Ascending aorta (tissue), 2 donors: Measurements from ENCODE around the gene SERPINB1. TPM values are rescaled to one million over a fixed set of nuclear protein-coding genes. Genes with fewer than 3 reads are reported as not detected.

ENCODE experiments used
- DNase-seq, 2 donors: peaks; one replicate each; pipeline ENCODE4 v3.0.0-alpha.2; 2019; ENCODE audit warnings: low spot score in 2 of 2
- H3K27ac ChIP-seq, 2 donors: fragments of 200-600 bp; sonication (generic); one replicate each; pipeline ENCODE4 v1.5.1; 2016 to 2017; ENCODE audit warnings: mild to moderate bottlenecking in 1 of 2
- H3K27me3 ChIP-seq: fragments of 200-600 bp; sonication (generic); one replicate; pipeline ENCODE4 v1.5.1; 2017
- H3K36me3 ChIP-seq, 2 donors: fragments of 200-600 bp; sonication (generic); one replicate each; pipeline ENCODE4 v1.5.1; 2016
- H3K4me1 ChIP-seq, 2 donors: fragments of 200-600 bp; sonication (generic); one replicate each; pipeline ENCODE4 v1.5.1; 2016 to 2017; ENCODE audit warnings: mild to moderate bottlenecking in 1 of 2
- H3K4me3 ChIP-seq, 2 donors: fragments of 200-600 bp; sonication (generic); one replicate each; pipeline ENCODE4 v1.5.1; 2016 to 2017; ENCODE audit warnings: mild to moderate bottlenecking in 1 of 2
- H3K9me3 ChIP-seq, 2 donors: fragments of 200-600 bp; sonication (generic); one replicate each; pipeline ENCODE4 v1.5.1; 2016
- intact Hi-C: fragments of 100-400 bp; cut with DNase I; formaldehyde crosslinking; loops from one replicate; pipeline ENCODE4 v1.15.1; 2023
- total RNA-seq: library from RNA; depleted of rRNA; stranded (reverse); fragments of >200 nt; gene quantifications from one replicate; pipeline ENCODE4 v1.1.0, GENCODE V29; 2016
- TF ChIP-seq, protein P1 (sequence below), 3 experiments: fragments of 200-600 bp in 2 of 3; fragments of 450-650 bp in 1 of 3; sonication (generic) in 2 of 3; IDR thresholded peaks; one replicate each; pipeline ENCODE4 v1.5.1; 2016 to 2019; ENCODE audit warnings: antibody characterized with exemption in 3 of 3, mild to moderate bottlenecking in 1 of 3, moderate library complexity in 1 of 3

Gene SERPINB1
- 14.0 TPM for total RNA-seq

DNA sequence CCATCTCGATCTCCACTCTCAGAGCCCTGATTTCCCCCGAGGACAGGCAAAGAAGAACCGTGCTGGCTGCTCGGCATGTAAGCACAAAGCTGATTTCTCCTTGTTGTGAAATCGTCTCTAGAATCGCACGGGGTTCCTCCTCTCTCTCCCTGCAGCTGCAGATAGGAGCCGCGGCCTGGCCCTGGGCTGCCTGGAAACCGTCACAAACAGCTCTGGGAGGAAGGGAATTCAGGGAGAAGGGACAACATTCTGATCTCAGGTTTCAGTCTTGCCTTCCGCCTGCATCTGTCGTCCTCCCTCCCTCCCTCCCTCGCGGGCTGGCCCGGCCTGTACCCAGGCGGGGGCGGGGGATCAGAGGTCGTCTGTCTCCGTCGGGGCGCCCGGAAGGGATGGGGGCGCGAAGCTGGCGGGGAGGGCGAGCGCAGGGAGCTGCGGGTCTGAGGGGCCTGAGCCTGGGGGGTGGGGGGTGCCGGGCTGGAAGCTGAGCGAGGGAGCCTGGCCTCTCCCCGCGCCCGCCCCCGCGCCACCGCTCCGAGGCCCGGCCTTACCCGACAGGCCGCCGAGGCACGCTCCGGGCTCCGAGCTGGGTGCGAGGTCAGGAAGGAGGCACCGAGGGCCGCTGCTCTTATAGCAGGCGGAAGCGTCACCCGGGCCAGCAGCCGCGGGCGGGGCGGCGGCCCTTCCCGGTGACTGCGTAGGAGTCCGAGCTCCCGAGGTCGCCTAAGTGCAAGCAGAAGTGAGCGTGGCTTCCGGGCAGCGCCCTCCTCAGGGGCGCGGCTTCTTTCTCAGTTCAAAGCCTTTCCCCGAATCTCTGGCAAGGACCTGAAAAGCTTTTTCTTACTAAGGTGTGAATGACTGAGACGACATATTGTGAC lies at the start of gene SERPINB1:
SERPINB1 (minus strand) TSS at position 600 of the 875 bp plus-strand sequence. CDS start 1,277 bp downstream, outside the sequence.
- peak; percentile 75 to 97 for DNase-seq
- intact Hi-C loops = loop anchor here (1.0 to 10.0 kb wide), 7 partner anchors 23 to 1247 kb away; partner anchors contain the start of gene WRNIP1
- peaks cover 10 to 16% of the 10 kb centered on the region in 2 donors for H3K4me1 ChIP-seq

GRCh38 chr6:2890976-2891767 lies 49.5 kb upstream of the SERPINB1 start:
- no peaks in the 10 kb centered on the region for H3K4me1 ChIP-seq
- H3K9me3 ChIP-seq = no peaks in the 10 kb centered on the region
- TF ChIP-seq, protein P1, sequence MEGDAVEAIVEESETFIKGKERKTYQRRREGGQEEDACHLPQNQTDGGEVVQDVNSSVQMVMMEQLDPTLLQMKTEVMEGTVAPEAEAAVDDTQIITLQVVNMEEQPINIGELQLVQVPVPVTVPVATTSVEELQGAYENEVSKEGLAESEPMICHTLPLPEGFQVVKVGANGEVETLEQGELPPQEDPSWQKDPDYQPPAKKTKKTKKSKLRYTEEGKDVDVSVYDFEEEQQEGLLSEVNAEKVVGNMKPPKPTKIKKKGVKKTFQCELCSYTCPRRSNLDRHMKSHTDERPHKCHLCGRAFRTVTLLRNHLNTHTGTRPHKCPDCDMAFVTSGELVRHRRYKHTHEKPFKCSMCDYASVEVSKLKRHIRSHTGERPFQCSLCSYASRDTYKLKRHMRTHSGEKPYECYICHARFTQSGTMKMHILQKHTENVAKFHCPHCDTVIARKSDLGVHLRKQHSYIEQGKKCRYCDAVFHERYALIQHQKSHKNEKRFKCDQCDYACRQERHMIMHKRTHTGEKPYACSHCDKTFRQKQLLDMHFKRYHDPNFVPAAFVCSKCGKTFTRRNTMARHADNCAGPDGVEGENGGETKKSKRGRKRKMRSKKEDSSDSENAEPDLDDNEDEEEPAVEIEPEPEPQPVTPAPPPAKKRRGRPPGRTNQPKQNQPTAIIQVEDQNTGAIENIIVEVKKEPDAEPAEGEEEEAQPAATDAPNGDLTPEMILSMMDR (IDR thresholded peaks at IDR 0.05) = no peak
- no peak overlapping the region for H3K27ac ChIP-seq
- H3K36me3 ChIP-seq = peaks cover 28 to 47% of the 10 kb centered on the region in 2 donors
- H3K27me3 ChIP-seq = no peaks in the 10 kb centered on the region
- DNase-seq = no peak
- no peak overlapping the region for H3K4me3 ChIP-seq
- intact Hi-C loops = no loop called here

More for the DNA sequence above, at the start of gene SERPINB1:
- Histone ChIP-seq H3K36me3 (peaks cover 10 to 27% of the 10 kb centered on the region in 2 donors), H3K27me3 (no peaks in the 10 kb centered on the region), H3K27ac (peak within 1 kb of the TSS; percentile 97 to 99), H3K4me3 (peak within 1 kb of the TSS; percentile 74 to 87), H3K9me3 (no peaks in the 10 kb centered on the region)
- TF ChIP-seq, protein P1 (IDR thresholded peaks at IDR 0.05) = peak in 1 of 3 experiments; percentile 20

DNA sequence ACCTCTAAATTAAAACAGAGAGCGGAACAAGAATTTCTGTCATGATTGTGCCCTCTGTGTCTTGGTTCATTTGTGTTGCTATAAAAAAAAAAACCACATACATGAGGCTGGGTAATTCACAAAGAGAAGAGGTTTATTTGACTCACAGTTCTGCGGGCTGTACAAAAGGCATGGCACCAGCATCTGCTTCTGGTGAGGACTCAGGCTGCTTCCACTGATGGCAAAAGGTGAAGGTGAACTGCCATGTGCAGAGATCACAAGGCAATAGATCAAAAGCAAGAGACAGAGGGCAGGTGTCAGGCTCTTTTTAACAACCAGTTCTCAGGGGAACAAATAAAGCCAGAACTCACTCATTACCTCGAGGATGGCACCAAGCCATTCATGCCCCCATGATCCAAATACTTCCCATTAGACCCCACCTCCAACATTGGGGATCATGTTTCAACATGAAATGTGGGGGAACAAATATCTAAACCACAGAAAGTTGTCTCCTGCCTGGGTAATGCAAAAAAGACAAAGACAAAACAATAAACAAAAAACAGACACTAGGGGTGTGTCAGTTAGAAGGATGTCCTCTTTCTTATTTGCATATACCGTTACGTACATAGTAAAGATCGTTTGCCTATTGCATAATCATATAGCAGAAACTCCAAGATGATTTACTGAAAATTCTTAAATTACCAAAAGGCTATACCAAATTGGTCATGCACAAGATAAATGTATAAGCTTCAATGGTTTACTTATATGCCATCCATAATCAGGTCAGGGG lies 44.5 kb upstream of the SERPINB1 start:
- H3K27me3 ChIP-seq = no peaks in the 10 kb centered on the region
- no peak overlapping the region for H3K27ac ChIP-seq
- TF ChIP-seq, protein P1 (IDR thresholded peaks at IDR 0.05) = no peak
- H3K4me1 ChIP-seq = no peaks in the 10 kb centered on the region
- no peak overlapping the region for H3K4me3 ChIP-seq
- H3K9me3 ChIP-seq = no peaks in the 10 kb centered on the region
- H3K36me3 ChIP-seq = peaks cover 6 to 14% of the 10 kb centered on the region in 2 donors
- no peak for DNase-seq
- intact Hi-C loops = no loop called here

- Histone ChIP-seq H3K27ac (no peak overlapping the region), H3K9me3 (no peaks in the 10 kb centered on the region), H3K36me3 (peaks cover 0 to 3% of the 10 kb centered on the region in 2 donors), H3K27me3 (no peaks in the 10 kb centered on the region), H3K4me1 (no peaks in the 10 kb centered on the region), H3K4me3 (no peak overlapping the region)
- TF ChIP-seq, protein P1 (IDR thresholded peaks at IDR 0.05) = no peak
- no peak for DNase-seq
- intact Hi-C loops = no loop called here
Observed at GRCh38 chr6:2884804-2885203, 43.1 kb upstream of the SERPINB1 start.

- no peaks in the 10 kb centered on the region for H3K36me3 ChIP-seq
- no peak for DNase-seq
- H3K4me1 ChIP-seq = no peaks in the 10 kb centered on the region
- no peak overlapping the region for H3K27ac ChIP-seq
- H3K27me3 ChIP-seq = no peaks in the 10 kb centered on the region
- no peaks in the 10 kb centered on the region for H3K9me3 ChIP-seq
- TF ChIP-seq, protein P1 (IDR thresholded peaks at IDR 0.05) = no peak
- intact Hi-C loops = no loop called here
- H3K4me3 ChIP-seq = no peak overlapping the region
Observed at GRCh38 chr6:2883673-2884072, 42.0 kb upstream of the SERPINB1 start.
